Measurements from ENCODE around the gene UBE2D3. TPM values are rescaled to one million over a fixed set of nuclear protein-coding genes. Genes with fewer than 3 reads are reported as not detected.
"Not testable (repeated sequence)": the region's sequence is repeated elsewhere in the genome, so short reads cannot be mapped to it uniquely, and the experiment has no call there.

The UBE2D3 gene
- total RNA-seq, 1 donor from 2014 or later, result 327 TPM

DNA sequence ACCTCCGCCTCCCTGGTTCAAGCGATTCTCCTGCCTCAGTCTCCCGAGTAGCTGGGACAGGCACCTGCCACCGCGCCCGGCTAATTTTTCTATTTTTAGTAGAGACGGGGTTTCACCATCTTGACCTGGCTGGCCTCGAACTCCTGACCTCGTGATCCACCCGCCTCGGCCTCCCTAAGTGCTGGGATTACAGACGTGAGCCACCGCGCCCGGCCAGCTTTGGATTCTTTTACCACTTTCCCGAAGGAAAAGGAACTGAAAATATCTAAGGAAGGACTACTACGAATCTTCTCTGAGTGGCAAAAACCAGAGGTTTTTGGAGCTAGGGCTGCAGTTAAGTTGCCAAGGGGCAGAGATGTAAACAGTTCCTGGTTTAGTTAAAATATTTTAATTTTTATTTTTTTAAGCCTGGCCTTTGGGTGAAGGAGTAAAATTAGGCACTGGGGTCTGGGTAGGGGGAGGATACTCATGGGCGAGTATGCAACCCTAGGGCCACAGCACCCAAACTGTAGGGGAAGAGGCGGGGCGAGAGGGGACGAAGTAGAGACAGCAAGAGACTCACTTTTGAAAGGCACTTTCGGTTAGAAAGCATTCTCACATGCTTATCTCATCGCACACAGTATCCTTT is 40.9 kb upstream of the UBE2D3 start:
- ChIA-PET POLR2A (interaction anchor here (0.7 to 3.6 kb wide), 12 partner anchors 8 to 523 kb away, joined by 3 to 263 read pairs (median 4); partner anchors contain the start of genes MANBA, SLC39A8 and UBE2D3), CTCF (interaction anchor here (1.5 to 2.3 kb wide), 2 partner anchors 10 to 40 kb away, joined by 3 to 14 read pairs; partner anchors contain the start of gene UBE2D3)
- peak overlapping the region; percentile 97 for H3K4me3 Mint-ChIP-seq
- intact Hi-C loops (cut with micrococcal nuclease), result loop anchor here (1.0 to 10.0 kb wide), 8 partner anchors 40 to 523 kb away; partner anchors contain the start of genes BDH2, CENPE, NFKB1 and SLC39A8
- H3K4me1 Mint-ChIP-seq, result peaks cover 44% of the 10 kb centered on the region
- TF ChIP-seq, protein P1, sequence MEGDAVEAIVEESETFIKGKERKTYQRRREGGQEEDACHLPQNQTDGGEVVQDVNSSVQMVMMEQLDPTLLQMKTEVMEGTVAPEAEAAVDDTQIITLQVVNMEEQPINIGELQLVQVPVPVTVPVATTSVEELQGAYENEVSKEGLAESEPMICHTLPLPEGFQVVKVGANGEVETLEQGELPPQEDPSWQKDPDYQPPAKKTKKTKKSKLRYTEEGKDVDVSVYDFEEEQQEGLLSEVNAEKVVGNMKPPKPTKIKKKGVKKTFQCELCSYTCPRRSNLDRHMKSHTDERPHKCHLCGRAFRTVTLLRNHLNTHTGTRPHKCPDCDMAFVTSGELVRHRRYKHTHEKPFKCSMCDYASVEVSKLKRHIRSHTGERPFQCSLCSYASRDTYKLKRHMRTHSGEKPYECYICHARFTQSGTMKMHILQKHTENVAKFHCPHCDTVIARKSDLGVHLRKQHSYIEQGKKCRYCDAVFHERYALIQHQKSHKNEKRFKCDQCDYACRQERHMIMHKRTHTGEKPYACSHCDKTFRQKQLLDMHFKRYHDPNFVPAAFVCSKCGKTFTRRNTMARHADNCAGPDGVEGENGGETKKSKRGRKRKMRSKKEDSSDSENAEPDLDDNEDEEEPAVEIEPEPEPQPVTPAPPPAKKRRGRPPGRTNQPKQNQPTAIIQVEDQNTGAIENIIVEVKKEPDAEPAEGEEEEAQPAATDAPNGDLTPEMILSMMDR (IDR thresholded peaks at IDR 0.05), result no peak
- H3K27ac Mint-ChIP-seq, result peak overlapping the region; percentile 96
- no peaks in the 10 kb centered on the region for H3K27me3 Mint-ChIP-seq
- ATAC-seq (ENCODE audit: low read depth) (peak; percentile 45), DNase-seq (no peak)
- no peaks in the 10 kb centered on the region for H3K9me3 Mint-ChIP-seq
- H3K36me3 Mint-ChIP-seq (ENCODE audit: low read depth), result peaks cover 12% of the 10 kb centered on the region

GRCh38 chr4:102867278-102868152 is 40.2 kb upstream of the UBE2D3 start:
- TF ChIP-seq, protein P1 (IDR thresholded peaks at IDR 0.05), result no peak
- ATAC-seq (ENCODE audit: low read depth) (no peak), DNase-seq (no peak)
- Mint-ChIP-seq H3K4me3 (peak overlapping the region; percentile 97), H3K36me3 (ENCODE audit: low read depth) (peaks cover 9% of the 10 kb centered on the region), H3K27ac (peak overlapping the region; percentile 96), H3K27me3 (no peaks in the 10 kb centered on the region), H3K9me3 (no peaks in the 10 kb centered on the region), H3K4me1 (peaks cover 40% of the 10 kb centered on the region)
- CTCF ChIA-PET, result interaction anchor here (1.5 to 2.3 kb wide), 2 partner anchors 9 to 39 kb away, joined by 3 to 14 read pairs; partner anchors contain the start of gene UBE2D3
- POLR2A ChIA-PET, result interaction anchor here (0.7 to 3.6 kb wide), 9 partner anchors 9 to 522 kb away, joined by 3 to 263 read pairs (median 5); partner anchors contain the start of genes MANBA, SLC39A8 and UBE2D3
- intact Hi-C loops (cut with micrococcal nuclease), result loop anchor here (1.0 to 10.0 kb wide), 8 partner anchors 39 to 523 kb away; partner anchors contain the start of genes BDH2, CENPE, NFKB1 and SLC39A8

DNA sequence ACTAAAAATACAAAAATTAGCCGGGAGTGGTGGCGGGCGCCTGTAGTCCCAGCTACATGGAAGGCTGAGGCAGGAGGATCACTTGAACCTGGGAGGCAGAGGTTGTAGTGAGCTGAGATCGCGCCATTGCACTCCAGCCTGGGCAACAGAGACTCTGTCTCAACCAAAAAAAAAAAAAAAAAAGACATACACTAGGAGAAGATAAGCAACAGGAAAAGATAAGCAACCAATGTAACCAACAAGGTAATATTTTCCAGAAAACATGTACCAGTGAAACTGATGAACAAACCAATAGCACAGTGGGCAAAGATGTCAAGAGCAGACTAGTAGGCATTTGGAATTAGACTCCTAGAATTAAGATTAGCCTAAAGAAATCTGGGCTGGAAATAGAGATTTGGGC is 38.0 kb upstream of the UBE2D3 start:
- H3K36me3 Mint-ChIP-seq (ENCODE audit: low read depth); ATAC-seq (ENCODE audit: low read depth); H3K27ac Mint-ChIP-seq; H3K4me3 Mint-ChIP-seq; H3K9me3 Mint-ChIP-seq; H3K27me3 Mint-ChIP-seq; CTCF ChIA-PET; DNase-seq: not testable (repeated sequence)
- intact Hi-C loops (cut with micrococcal nuclease), result loop anchor here (5.0 to 10.0 kb wide), 2 partner anchors 232 to 521 kb away; partner anchors contain the start of genes BDH2 and SLC39A8
- POLR2A ChIA-PET, result interaction anchor here (1.6 kb wide), 1 partner anchor 37 kb away, joined by 5 read pairs; the partner anchor contains the start of gene UBE2D3
- H3K4me1 Mint-ChIP-seq, result peaks cover 46% of the 10 kb centered on the region

DNA sequence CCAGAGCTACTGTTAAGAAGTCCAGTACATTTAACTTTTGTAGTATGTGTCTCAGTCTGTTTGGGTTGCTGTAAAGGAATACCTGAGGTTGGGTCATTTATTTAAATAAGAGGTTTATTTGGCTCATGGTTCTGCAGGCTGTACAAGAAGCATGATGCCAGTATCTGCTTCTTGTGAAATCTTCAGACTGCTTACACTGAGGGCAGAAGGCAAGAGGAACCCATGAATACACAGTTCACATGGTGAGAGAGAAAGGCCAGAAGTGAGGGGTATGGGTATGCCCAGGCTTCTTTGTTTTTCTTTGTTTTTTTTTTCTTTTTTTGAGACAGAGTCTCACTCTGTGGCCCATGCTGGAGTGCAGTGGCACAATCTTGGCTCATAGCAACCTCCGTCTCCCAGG is 35.4 kb upstream of the UBE2D3 start:
- CTCF ChIA-PET, result no interaction called here
- ATAC-seq (ENCODE audit: low read depth) (no peak), DNase-seq (no peak)
- Mint-ChIP-seq H3K4me3 (no peak overlapping the region), H3K27me3 (no peaks in the 10 kb centered on the region), H3K27ac (no peak overlapping the region), H3K36me3 (ENCODE audit: low read depth) (peaks cover 14% of the 10 kb centered on the region), H3K4me1 (peaks cover 32% of the 10 kb centered on the region), H3K9me3 (peaks cover 17% of the 10 kb centered on the region)
- TF ChIP-seq, protein P1 (IDR thresholded peaks at IDR 0.05), result no peak
- POLR2A ChIA-PET, result interaction anchor here (0.5 kb wide), 1 partner anchor 11 kb away, joined by 3 read pairs; no protein-coding TSS in a partner anchor
- intact Hi-C loops (cut with micrococcal nuclease), result loop anchor here (2.0 to 10.0 kb wide), 2 partner anchors 22 to 518 kb away; partner anchors contain the start of gene SLC39A8

DNA sequence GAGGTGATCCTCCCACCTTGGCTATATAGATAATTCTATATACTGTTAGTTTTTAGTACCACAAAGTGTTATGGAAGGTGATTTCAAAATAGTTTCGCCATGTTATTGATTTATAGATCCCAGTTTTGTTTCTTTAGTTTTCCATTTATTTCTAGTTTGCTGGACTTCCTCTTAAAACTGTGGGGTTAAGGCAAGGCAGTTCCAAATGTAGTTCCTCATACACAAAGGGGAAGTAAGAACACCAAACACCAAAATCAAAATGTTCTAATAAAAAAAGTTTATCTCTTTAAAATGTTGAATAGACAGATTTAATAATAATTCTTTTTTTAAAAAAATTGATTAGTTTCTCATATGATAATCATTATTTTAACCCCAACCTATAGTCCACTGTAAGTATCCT is 34.7 kb upstream of the UBE2D3 start:
- Mint-ChIP-seq H3K4me1 (peaks cover 25% of the 10 kb centered on the region), H3K36me3 (ENCODE audit: low read depth) (peaks cover 14% of the 10 kb centered on the region), H3K4me3 (no peak overlapping the region), H3K9me3 (peaks cover 17% of the 10 kb centered on the region), H3K27ac (no peak overlapping the region), H3K27me3 (no peaks in the 10 kb centered on the region)
- POLR2A ChIA-PET, result interaction anchor here (1.7 kb wide), 1 partner anchor 34 kb away, joined by 7 read pairs; no protein-coding TSS in a partner anchor
- TF ChIP-seq, protein P1 (IDR thresholded peaks at IDR 0.05), result no peak
- intact Hi-C loops (cut with micrococcal nuclease), result loop anchor here (2.0 to 10.0 kb wide), 2 partner anchors 21 to 517 kb away; partner anchors contain the start of gene SLC39A8
- CTCF ChIA-PET, result no interaction called here
- ATAC-seq (ENCODE audit: low read depth) (no peak), DNase-seq (no peak)
